ENCODE results near the gene GREM2.

The GREM2 gene

GRCh38 chr1:240496356-240496755, 115.6 kb downstream of the GREM2 start:
- DNase-seq: no peak

DNA sequence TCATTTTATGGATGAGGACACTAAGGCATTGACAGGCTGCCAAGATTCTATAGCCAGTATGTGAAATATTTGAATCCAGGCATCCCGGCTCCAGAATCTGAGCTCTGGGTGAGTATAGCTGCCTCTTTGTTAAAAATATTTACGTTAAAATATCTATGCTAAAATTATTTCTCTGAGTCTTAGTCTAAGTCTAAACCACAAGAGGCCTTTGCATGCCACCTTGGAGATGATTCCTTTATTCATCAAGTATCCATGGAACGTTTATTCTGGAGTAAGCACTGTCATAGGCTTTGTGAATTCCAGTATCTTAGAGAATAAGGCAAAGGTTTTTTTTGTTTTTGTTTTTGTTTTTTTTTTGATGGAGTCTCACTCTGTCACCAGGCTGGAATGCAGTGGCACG, 116.4 kb downstream of the GREM2 start:
- no peak for DNase-seq

DNA sequence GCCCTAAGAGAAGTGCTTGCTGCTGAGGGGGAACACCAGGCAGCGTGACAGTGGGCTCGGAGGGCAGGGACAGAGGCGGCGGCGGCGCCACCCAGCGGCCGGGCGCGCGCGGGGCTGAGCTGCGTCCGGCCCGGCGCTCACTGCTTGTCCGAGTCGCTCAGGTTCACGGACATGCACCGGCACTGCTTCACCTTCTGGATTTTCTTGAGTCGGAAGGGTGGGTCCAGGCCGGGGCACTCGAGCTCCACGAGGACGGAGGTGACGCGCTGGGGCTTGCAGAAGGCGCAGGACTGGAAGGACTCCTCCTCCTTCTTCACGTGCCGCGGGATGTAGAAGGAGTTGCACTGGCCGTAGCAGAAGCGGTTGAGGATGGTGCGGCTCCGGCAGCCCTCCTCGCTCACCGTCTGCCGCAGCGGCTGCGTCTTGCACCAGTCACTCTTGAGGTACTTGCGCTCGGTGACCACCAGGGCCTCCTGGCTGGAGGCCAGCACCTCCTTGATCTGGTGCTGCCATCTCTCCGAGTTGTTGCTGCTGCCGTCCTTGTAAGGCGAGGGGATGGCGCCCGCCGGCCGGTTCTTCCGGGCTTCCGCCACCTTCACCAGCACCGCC, 119.0 kb downstream of the GREM2 start:
- DNase-seq: peak; percentile 25

- no peak for DNase-seq
These were observed 120.2 kb downstream of the GREM2 start for GRCh38 chr1:240491796-240492195.

DNA sequence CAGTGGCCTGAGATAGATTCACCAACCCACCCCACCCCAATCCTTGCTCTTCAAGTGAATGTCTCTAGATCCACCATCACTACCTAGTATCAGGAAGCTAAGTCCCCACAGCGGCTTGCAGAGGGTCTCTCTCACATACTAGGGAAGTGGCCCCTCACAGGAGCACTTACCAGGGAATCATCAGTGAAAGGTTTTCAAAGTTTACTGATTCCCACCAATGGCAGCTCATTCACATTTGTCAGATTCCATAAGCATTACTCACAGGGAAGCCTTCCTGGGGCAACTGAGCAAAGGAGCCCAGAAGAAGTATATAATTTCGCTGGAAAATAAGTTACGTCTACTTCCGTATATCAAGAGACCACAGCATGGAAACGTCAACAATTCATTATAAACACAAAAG, 120.8 kb downstream of the GREM2 start:
- no peak for DNase-seq

DNA sequence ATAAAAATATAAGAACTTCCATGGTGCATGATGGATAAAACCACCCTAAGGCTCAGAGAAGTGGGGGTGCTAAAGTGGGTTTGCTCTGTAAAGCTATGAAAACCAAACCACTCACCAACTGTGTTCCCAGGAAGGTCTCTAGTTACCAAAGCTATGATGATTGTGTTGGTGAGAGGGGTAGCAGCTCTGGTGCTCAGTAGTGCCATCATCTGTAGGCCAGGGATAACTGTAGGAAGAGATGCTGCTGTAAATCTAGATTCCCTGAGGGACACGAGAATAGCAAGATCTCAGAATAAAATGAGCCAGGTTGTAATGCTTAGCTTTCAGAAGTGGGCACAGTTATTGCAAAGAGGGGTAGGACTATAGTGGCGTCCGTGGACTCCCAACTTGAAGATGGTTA, 124.5 kb downstream of the GREM2 start:
- no peak for DNase-seq

- DNase-seq: no peak
These were observed 125.3 kb downstream of the GREM2 start for GRCh38 chr1:240486611-240487010.

DNA sequence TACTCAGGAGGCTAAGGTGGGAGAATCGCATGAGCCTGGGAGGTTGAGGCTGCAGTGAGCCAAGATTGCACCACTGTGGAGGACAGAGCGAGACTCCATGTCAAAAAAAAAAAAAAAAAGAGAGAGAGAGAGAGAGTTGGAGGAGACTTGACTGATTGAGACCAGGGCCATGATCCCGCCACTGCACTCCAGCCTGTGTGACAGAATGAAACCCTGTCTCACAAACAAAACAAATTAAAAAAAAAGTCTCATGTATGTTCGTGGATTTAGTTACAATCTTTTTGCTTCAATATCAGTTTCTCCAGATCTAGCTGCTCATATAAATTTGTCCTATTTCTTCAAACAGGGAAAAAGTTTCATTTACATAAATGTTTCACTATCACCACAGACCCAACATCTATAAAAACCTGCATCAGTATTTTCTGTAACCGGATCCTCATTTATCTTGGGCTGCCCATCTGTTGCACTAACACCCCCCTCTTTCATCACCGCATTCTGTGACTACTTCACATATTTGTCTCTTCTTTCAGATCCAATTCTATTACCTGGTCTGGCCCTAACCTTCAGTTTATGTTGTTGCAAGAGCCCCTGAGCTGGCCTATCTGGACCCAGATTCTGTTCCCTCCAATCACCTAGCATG, 127.0 kb downstream of the GREM2 start:
- DNase-seq: no peak

GRCh38 chr1:240478536-240478935, 133.4 kb downstream of the GREM2 start:
- no peak for DNase-seq

GRCh38 chr1:240475832-240476231, 136.1 kb downstream of the GREM2 start:
- no peak for DNase-seq

- DNase-seq: no peak
These were observed 137.8 kb downstream of the GREM2 start for GRCh38 chr1:240474133-240474614.

DNA sequence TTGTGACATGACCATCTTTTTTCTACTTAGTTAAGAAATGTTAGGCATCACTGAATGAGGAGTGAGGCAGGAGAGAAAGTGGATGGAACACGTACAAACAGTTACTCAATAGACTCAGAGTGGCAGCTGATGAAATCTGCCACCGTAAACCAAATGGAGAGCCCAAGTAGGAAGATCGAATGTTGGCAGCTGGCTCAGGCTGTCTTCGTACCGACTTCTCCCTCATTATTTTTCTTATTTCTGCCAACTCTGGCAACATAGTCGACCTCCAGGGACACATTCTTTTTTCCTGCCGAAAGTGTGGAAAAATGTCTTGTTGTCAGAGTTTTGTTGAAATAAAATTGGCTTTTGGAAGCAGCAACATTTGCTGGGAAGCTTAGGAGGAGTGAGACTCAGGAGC, 143.3 kb downstream of the GREM2 start:
- DNase-seq: no peak

DNA sequence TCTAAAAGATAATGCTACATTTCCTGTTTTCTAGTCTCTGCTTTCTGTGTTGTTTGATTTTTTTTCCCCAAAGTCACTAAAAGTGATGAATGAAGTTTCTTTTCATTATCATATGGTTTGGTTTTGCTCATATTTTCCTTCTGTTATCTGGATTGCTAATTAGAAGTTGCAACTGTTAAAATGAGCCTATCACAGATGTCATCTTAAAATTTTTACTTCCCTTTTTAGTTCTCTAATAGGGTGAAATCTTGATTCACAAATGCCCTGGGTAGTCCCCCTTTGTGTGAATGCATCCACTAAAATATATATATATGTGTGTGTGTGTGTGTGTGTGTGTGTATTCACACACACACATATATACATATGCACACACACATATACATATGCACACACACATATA, 144.1 kb downstream of the GREM2 start:
- no peak for DNase-seq

DNA sequence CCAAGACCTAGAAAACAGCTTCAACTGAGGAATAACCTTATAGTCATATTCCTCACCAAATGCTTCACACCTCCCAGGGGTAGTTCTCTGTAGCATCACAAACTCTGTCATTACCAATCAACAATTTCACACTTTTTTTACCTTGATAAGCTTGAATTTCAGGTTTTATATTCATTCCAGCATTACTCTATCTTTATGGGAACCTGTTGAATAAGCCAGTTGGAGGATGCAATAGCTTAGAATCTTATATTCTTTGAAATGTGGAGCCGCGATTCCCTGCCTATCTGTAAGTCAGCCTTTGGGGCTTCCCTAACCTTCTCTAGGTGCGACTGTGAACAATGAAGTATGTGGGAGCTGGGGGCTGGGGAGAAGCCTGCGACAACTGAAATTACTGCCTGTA, 145.4 kb downstream of the GREM2 start:
- DNase-seq: no peak

DNA sequence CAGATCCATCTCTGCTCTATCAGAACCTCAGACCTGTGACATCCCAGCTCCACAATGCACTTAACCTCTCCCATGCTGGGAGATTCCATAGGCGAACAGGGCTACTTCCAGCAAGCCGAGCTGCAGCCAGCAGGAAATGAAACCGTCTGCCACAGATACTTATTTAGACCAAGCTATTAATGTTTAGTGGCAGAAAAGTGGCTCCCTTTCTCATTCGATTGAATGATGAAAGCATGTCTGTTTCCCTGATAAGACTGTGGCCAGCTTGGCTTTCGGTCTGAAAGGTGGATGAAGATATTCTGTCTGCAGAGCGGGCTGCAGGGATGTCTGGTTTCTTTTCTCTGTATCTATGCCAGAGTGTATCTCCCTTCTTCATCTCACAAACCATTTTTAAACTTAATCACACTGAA, 146.4 kb downstream of the GREM2 start:
- DNase-seq: no peak

- DNase-seq: no peak
These were observed 147.9 kb downstream of the GREM2 start for GRCh38 chr1:240464099-240464498.

GRCh38 chr1:240462766-240463395, 149.1 kb downstream of the GREM2 start:
- DNase-seq: no peak

DNA sequence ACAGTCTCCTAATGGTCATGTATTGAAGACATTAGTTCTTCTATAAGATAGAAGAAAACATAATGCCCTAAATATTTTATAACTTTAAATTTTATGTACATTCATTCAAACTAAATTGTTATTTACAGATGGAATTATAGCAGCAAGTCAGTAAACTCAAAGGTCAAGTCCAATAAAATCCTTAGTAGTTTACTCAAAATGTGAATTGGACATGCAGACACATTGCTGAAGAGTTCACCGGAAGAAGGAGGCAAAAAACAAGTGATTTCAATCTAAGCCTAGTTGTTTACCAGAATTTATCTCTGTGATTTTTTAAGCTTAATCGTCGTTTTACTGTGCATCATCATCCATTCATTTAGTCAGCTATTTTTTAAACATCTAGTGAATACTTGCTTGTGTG, 149.7 kb downstream of the GREM2 start:
- DNase-seq: no peak

DNA sequence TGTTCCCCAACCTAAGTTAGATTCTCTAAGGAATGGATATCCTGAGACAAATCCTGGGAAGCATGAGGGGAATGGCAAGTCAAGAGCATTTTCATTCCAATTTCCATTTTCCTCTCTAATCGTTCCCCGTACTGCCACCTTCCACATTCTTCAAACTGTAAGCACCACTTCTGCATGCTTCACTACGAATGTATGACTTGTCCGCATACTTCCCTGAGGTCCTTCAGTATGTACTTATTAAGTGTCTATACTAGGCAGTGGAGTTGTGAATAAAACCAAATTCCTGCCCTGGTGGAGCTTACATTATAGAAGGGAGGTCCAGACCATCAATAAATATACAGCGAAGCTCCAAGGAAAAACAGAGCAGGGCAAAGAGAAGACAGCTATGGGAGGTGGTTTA, 154.8 kb downstream of the GREM2 start:
- DNase-seq: no peak

DNA sequence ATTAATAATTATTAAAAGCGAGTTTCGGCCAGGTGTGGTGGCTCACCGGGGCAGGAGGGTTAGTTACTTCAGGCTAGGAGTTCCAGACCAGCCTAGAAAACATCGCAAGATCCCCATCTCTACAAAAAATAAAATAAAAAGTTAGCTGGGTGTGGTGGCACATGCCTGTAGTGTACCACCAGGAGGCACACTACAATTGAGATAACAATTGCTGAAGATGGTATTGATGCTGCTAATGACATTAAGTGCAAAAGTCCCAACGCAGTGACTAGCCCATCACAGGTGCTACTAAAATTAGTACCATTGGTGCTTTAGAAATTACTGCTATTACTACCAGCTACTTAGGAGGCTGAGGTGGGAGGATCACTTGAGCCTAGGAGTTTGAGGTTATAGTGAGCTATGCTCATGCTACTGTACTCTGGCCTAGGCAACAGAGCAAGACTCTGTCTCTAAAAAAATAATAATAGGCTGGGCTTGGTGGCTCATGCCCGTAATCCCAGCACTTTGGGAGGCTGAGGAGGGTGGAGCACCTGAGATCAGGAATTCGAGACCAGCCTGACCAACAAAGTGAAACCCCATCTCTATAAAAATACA, 156.6 kb downstream of the GREM2 start:
- DNase-seq: no peak

DNA sequence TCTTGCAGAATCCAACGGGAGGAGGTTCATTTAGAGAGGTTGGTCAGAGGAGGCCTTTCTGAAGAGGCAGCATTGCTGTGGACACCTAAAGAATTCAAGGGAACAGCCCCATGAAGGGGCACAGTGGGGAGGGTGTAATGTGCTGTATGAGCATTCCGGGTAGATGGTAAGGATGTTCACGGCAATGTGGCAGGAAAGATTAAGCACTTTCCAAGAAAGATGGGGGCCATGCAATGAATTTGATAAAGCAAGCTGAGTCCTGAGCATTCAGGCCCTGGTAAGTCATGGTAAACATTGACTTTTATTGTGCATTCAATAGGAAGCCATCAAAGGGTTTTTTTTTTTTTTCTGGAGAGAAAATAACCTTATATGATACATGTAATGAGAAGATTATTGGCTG, 166.6 kb downstream of the GREM2 start:
- DNase-seq: no peak

GRCh38 chr1:240441669-240442068, 170.3 kb downstream of the GREM2 start:
- no peak for DNase-seq

Measured in activated CD4-positive, alpha-beta T cell treated with anti-CD3 and anti-CD28 coated beads for 48 hours (primary cell).